Measurements from ENCODE around the gene ARRDC2. TPM values are rescaled to one million over a fixed set of nuclear protein-coding genes. Genes with fewer than 3 reads are reported as not detected.

The ARRDC2 gene
- total RNA-seq, 2 donors from 2014 or later, result 57.1 to 75.9 TPM

DNA sequence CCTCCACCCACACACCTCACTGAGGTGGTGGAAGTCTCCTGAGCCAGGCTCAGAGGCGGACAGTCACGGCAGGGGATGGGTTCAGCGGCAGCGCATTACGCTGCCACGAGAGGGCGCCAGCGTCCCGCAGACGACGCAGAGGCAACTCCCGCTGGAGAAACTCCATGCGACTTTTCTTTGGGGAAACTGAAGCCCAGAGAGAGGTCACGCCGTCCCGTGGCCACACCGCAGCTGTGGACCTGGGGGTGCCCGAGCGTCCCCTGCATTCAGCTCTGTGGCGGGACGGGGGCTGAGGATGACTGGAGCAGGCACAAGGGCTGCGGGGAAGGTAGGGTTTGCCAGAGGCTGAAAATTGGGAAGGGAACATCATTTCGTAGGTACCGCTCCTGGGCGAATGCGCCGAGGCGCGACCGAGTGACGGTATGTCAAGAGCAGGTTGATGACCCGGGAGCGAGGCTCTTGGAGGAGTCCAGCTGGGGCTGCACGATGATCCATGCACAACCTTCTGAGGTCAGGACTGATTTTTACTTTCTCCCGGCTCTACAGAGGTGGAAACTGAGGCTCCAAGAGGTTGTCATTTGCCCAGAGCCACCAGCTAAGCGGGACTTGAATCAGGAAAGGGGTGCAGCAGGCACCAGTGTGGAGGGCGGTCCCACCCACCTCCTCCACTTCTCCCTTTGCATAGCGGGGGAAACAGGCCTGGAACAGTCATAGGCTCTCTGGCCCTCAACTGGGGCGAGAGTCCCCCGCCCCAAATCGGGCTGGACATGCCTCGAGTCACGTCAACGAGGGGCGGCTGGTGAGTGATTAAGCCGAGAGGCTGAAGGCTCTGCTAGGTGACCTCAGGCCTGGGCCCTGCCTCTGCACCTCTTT lies 690 bp upstream of the ARRDC2 start:
- peak; percentile 64 for TF ChIP-seq POLR2A (IDR thresholded peaks at IDR 0.05)
- TF ChIP-seq POLR2AphosphoS5 (IDR thresholded peaks at IDR 0.05), result peak; percentile 85
- TF ChIP-seq, protein P1, sequence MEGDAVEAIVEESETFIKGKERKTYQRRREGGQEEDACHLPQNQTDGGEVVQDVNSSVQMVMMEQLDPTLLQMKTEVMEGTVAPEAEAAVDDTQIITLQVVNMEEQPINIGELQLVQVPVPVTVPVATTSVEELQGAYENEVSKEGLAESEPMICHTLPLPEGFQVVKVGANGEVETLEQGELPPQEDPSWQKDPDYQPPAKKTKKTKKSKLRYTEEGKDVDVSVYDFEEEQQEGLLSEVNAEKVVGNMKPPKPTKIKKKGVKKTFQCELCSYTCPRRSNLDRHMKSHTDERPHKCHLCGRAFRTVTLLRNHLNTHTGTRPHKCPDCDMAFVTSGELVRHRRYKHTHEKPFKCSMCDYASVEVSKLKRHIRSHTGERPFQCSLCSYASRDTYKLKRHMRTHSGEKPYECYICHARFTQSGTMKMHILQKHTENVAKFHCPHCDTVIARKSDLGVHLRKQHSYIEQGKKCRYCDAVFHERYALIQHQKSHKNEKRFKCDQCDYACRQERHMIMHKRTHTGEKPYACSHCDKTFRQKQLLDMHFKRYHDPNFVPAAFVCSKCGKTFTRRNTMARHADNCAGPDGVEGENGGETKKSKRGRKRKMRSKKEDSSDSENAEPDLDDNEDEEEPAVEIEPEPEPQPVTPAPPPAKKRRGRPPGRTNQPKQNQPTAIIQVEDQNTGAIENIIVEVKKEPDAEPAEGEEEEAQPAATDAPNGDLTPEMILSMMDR (IDR thresholded peaks at IDR 0.05), result peak; percentile 95 to 99 (median 99)
- no peaks in the 10 kb centered on the region for H3K9me3 ChIP-seq
- DNase-seq (ENCODE audit: low spot score), result peak; percentile 79
- peaks cover 2% of the 10 kb centered on the region for H3K4me1 ChIP-seq (replicated peaks)
- H3K27ac ChIP-seq, result peak overlapping the region; percentile 73 to 87
- H3K27me3 ChIP-seq (replicated peaks; ENCODE audit: insufficient read depth), result no peaks in the 10 kb centered on the region
- whole genome bisulfite sequencing, result 2% methylated on average over 37 of the region's 46 CpGs
- intact Hi-C loops (cut with DNase I), result loop anchor here (1.0 to 10.0 kb wide), 2 partner anchors 51 to 148 kb away; partner anchors contain the start of gene PIK3R2
- peaks cover 9 to 15% of the 10 kb centered on the region in 2 donors for H3K36me3 ChIP-seq
- peak overlapping the region; percentile 28 to 37 for H3K4me3 ChIP-seq

DNA sequence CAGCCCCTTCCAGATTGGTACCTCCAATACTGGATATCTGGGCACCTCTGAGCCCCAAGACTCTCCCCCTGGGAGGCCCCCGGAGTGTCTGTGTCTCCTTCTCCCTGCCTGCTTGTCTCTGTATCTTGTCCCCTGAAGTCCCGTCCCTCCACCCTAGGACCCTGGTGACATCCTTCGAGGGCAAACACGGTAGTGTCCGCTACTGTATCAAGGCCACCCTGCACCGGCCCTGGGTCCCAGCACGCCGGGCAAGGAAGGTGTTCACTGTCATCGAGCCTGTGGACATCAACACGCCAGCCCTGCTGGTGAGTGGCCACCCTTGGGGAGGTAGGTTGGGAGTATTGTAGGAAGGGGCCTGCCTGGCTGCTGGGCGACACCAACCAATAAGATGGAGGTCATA lies 844 bp downstream of the ARRDC2 start:
- 95% methylated on average over 10 of the region's 11 CpGs for WGBS
- Histone ChIP-seq H3K27me3 (replicated peaks; ENCODE audit: insufficient read depth) (no peaks in the 10 kb centered on the region), H3K4me3 (peak overlapping the region; percentile 28 to 37), H3K4me1 (replicated peaks) (peaks cover 2% of the 10 kb centered on the region), H3K9me3 (no peaks in the 10 kb centered on the region), H3K27ac (peak overlapping the region; percentile 73 to 87), H3K36me3 (peaks cover 9 to 15% of the 10 kb centered on the region in 2 donors)
- intact Hi-C loops (cut with DNase I), result loop anchor here (10.0 kb wide), 1 partner anchor 146 kb away; the partner anchor contains the start of gene PIK3R2
- TF ChIP-seq POLR2AphosphoS5 (IDR thresholded peaks at IDR 0.05) (no peak), POLR2A (IDR thresholded peaks at IDR 0.05) (no peak)
- TF ChIP-seq, protein P1 (IDR thresholded peaks at IDR 0.05), result no peak
- no peak for DNase-seq (ENCODE audit: low spot score)

DNA sequence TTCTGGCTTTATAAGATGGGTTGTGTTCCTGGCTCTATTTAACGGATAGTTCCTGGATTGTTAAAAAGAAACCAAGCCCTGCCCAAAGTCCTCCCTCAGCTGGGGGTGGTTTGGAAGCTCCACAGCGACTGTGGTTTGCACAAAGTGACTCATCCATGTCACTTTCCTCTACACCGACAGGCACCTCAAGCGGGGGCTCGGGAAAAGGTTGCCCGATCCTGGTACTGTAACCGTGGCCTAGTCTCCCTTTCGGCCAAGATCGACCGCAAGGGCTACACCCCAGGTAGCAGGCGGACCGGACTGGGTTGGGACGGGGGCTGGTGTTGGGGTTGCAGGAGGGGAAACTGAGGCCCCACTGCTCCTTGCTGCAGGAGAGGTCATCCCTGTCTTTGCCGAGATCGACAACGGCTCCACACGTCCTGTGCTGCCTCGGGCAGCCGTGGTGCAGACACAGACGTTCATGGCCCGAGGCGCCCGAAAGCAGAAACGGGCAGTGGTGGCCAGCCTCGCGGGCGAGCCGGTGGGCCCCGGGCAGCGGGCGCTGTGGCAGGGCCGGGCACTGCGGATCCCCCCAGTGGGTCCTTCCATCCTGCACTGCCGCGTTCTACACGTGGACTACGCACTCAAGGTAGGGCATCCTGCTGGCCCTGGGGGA lies 1.6 kb downstream of the ARRDC2 start:
- Histone ChIP-seq H3K9me3 (no peaks in the 10 kb centered on the region), H3K4me3 (no peak overlapping the region), H3K4me1 (replicated peaks) (peaks cover 2% of the 10 kb centered on the region), H3K27ac (peak overlapping the region in 1 of 2 donors; percentile 73), H3K27me3 (replicated peaks; ENCODE audit: insufficient read depth) (no peaks in the 10 kb centered on the region), H3K36me3 (peaks cover 9 to 15% of the 10 kb centered on the region in 2 donors)
- intact Hi-C loops (cut with DNase I), result loop anchor here (10.0 kb wide), 1 partner anchor 145 kb away; the partner anchor contains the start of gene PIK3R2
- TF ChIP-seq, protein P1 (IDR thresholded peaks at IDR 0.05), result no peak
- no peak for TF ChIP-seq POLR2AphosphoS5 (IDR thresholded peaks at IDR 0.05)
- 90% methylated on average over 22 of the region's 37 CpGs for WGBS
- no peak for DNase-seq (ENCODE audit: low spot score)

DNA sequence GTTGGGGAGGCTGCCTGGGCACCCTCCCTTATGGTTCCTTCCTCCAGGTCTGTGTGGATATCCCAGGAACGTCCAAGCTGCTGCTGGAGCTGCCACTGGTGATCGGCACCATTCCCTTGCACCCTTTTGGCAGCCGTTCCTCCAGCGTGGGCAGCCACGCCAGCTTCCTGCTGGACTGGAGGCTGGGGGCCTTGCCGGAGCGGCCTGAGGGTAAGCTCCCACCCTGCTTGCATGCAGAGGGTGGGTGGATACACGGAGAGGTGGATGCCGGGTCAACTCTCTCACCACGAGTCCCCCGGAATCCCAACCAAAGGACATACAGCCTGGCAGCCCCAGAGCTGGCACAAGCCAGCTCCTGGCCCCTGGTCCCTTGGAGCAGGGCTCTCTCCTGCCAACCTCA lies 2.2 kb downstream of the ARRDC2 start:
- H3K9me3 ChIP-seq, result no peaks in the 10 kb centered on the region
- H3K27ac ChIP-seq, result no peak overlapping the region
- H3K36me3 ChIP-seq, result peaks cover 9 to 15% of the 10 kb centered on the region in 2 donors
- H3K4me1 ChIP-seq (replicated peaks), result peaks cover 2% of the 10 kb centered on the region
- WGBS, result 90% methylated on average over 11 of the region's 11 CpGs
- H3K4me3 ChIP-seq, result no peak overlapping the region
- intact Hi-C loops (cut with DNase I), result no loop called here
- TF ChIP-seq POLR2A (IDR thresholded peaks at IDR 0.05) (no peak), POLR2AphosphoS5 (IDR thresholded peaks at IDR 0.05) (no peak)
- TF ChIP-seq, protein P1 (IDR thresholded peaks at IDR 0.05), result no peak
- no peaks in the 10 kb centered on the region for H3K27me3 ChIP-seq (replicated peaks; ENCODE audit: insufficient read depth)
- no peak for DNase-seq (ENCODE audit: low spot score)
